ENCODE results near the gene ELOVL2. TPM values are rescaled to one million over a fixed set of nuclear protein-coding genes. Genes with fewer than 3 reads are reported as not detected.
"Not testable (repeated sequence)": the region's sequence is repeated elsewhere in the genome, so short reads cannot be mapped to it uniquely, and the experiment has no call there.

Gene ELOVL2
- total and polyA plus RNA-seq, 2 experiments from 2014 or later: 13.6 to 20.8 TPM

DNA sequence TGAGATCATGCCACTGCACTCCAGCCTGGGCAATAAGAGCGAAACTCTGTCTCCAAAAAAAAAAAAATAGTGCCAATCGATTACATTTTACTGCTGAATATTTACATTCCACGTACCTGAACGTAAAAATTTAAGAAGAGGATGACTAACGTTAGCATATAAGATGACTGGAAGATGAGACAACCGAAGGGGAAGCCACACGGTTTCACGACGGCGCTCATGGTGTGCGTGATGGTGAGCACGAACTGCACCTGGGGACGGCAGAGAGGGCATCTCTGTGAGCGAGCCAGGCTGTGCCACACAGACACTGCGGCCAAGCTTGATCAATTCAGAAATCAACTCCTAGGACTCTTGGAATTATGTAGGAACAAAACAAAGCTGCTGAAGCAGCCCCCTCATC lies 54.5 kb downstream of the ELOVL2 start:
- H4K20me1 ChIP-seq (ENCODE audit: insufficient read depth, poor library complexity, severe bottlenecking): no peaks in the 10 kb centered on the region
- no peak overlapping the region for H2AFZ ChIP-seq
- H3K9me3 ChIP-seq (ENCODE audit: low read depth): no peaks in the 10 kb centered on the region
- H3K27ac ChIP-seq: no peak overlapping the region
- 97% methylated on average over 15 of the region's 15 CpGs for WGBS (ENCODE audit: low lambda C conversion rate, missing lambda C conversion rate)
- TF ChIP-seq EZH2 (IDR thresholded peaks at IDR 0.05; ENCODE audit: borderline replicate concordance) (no peak), EZH2phosphoT487 (IDR thresholded peaks at IDR 0.05; ENCODE audit: low read depth, severe bottlenecking, unreplicated experiment) (no peak)
- TF ChIP-seq, protein P1, sequence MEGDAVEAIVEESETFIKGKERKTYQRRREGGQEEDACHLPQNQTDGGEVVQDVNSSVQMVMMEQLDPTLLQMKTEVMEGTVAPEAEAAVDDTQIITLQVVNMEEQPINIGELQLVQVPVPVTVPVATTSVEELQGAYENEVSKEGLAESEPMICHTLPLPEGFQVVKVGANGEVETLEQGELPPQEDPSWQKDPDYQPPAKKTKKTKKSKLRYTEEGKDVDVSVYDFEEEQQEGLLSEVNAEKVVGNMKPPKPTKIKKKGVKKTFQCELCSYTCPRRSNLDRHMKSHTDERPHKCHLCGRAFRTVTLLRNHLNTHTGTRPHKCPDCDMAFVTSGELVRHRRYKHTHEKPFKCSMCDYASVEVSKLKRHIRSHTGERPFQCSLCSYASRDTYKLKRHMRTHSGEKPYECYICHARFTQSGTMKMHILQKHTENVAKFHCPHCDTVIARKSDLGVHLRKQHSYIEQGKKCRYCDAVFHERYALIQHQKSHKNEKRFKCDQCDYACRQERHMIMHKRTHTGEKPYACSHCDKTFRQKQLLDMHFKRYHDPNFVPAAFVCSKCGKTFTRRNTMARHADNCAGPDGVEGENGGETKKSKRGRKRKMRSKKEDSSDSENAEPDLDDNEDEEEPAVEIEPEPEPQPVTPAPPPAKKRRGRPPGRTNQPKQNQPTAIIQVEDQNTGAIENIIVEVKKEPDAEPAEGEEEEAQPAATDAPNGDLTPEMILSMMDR (IDR thresholded peaks at IDR 0.05; ENCODE audit: poor library complexity): no peak
- H3K4me2 ChIP-seq: no peak overlapping the region
- H3K4me1 ChIP-seq (ENCODE audit: insufficient read depth): no peaks in the 10 kb centered on the region
- no peaks in the 10 kb centered on the region for H3K79me2 ChIP-seq
- H3K9me2 ChIP-seq (replicated peaks; ENCODE audit: insufficient read depth): no peaks in the 10 kb centered on the region
- DNase-seq (ENCODE audit: low spot score): no peak
- H3K4me3 ChIP-seq: no peak overlapping the region
- H3K27me3 ChIP-seq: no peaks in the 10 kb centered on the region
- no peaks in the 10 kb centered on the region for H3K36me3 ChIP-seq (replicated peaks; ENCODE audit: insufficient read depth, low read depth)

DNA sequence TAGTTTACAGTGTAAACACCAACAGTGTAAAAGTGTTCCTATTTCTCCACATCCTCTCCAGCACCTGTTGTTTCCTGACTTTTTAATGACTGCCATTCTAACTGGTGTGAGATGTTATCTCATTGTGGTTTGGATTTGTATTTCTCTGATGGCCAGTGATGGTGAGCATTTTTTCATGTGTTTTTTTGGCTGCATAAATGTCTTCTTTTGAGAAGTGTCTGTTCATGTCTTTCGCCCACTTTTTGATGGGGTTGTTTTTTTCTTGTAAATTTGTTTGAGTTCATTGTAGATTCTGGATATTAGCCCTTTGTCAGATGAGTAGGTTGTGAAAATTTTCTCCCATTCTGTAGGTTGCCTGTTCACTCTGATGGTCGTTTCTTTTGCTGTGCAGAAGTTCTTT lies 59.1 kb downstream of the ELOVL2 start:
- not testable (repeated sequence) for H3K27me3 ChIP-seq; H3K9me3 ChIP-seq (ENCODE audit: low read depth); H3K4me2 ChIP-seq; H3K27ac ChIP-seq; H4K20me1 ChIP-seq (ENCODE audit: insufficient read depth, poor library complexity, severe bottlenecking); H2AFZ ChIP-seq; H3K9me2 ChIP-seq (replicated peaks; ENCODE audit: insufficient read depth); H3K4me1 ChIP-seq (ENCODE audit: insufficient read depth); H3K4me3 ChIP-seq; DNase-seq (ENCODE audit: low spot score); H3K36me3 ChIP-seq (replicated peaks; ENCODE audit: insufficient read depth, low read depth); H3K79me2 ChIP-seq
- 70% methylated on average over 2 of the region's 2 CpGs for WGBS (ENCODE audit: low lambda C conversion rate, missing lambda C conversion rate)

DNA sequence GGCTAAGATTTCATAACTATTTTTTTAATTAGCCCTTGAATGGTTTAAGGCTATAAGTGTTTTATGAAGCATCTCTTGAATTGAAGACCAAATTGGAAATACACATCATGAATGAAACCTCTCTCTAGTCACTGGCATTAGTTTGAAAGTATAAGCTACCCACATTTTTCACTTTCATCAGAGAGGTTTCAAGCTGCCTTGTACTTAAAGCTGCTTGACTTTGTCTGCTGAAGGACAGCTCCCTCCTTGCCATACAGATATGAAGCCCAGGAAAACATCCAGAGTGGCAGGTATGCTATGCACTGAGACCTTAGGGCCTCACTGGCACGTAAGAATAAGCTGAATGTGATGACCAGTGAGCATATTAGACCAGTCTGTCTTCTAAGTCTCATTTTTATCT lies 62.7 kb downstream of the ELOVL2 start:
- Histone ChIP-seq H4K20me1 (ENCODE audit: insufficient read depth, poor library complexity, severe bottlenecking) (no peaks in the 10 kb centered on the region), H3K36me3 (replicated peaks; ENCODE audit: insufficient read depth, low read depth) (no peaks in the 10 kb centered on the region), H3K79me2 (no peaks in the 10 kb centered on the region), H3K9me3 (ENCODE audit: low read depth) (no peaks in the 10 kb centered on the region), H3K4me2 (no peak overlapping the region), H3K27ac (no peak overlapping the region), H3K4me3 (no peak overlapping the region), H3K9me2 (replicated peaks; ENCODE audit: insufficient read depth) (no peaks in the 10 kb centered on the region), H2AFZ (no peak overlapping the region), H3K4me1 (ENCODE audit: insufficient read depth) (no peaks in the 10 kb centered on the region), H3K27me3 (no peaks in the 10 kb centered on the region)
- DNase-seq (ENCODE audit: low spot score): no peak
- TF ChIP-seq, protein P1 (IDR thresholded peaks at IDR 0.05; ENCODE audit: poor library complexity): no peak
- TF ChIP-seq EZH2 (IDR thresholded peaks at IDR 0.05; ENCODE audit: borderline replicate concordance) (no peak), EZH2phosphoT487 (IDR thresholded peaks at IDR 0.05; ENCODE audit: low read depth, severe bottlenecking, unreplicated experiment) (no peak)
- WGBS (ENCODE audit: low lambda C conversion rate, missing lambda C conversion rate): 82% methylated on average over 1 of the region's 1 CpG

DNA sequence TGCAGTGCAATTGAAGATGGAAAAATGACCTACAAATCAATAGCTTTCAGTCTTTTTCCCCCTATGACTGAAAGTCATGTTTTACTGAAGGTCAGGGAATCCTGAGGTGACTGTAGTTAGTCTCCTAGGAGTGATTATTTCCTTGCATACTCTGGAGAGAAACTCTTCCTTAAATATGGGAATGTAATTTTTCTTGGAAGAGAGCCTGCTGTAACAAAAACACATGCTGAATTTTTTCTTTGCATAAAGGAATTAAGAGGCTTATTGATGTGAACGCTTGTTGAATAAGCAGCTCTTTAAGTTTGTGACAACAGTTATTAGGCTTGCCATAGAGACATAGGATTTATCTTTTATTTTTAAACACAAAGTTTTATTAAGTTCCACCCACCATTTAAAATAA lies 64.5 kb downstream of the ELOVL2 start:
- Histone ChIP-seq H3K4me2 (no peak overlapping the region), H4K20me1 (ENCODE audit: insufficient read depth, poor library complexity, severe bottlenecking) (no peaks in the 10 kb centered on the region), H3K4me3 (no peak overlapping the region), H3K4me1 (ENCODE audit: insufficient read depth) (no peaks in the 10 kb centered on the region), H3K79me2 (no peaks in the 10 kb centered on the region), H3K27me3 (no peaks in the 10 kb centered on the region), H3K36me3 (replicated peaks; ENCODE audit: insufficient read depth, low read depth) (no peaks in the 10 kb centered on the region), H2AFZ (no peak overlapping the region), H3K27ac (no peak overlapping the region), H3K9me2 (replicated peaks; ENCODE audit: insufficient read depth) (no peaks in the 10 kb centered on the region), H3K9me3 (ENCODE audit: low read depth) (no peaks in the 10 kb centered on the region)
- no peak for TF ChIP-seq EZH2 (IDR thresholded peaks at IDR 0.05; ENCODE audit: borderline replicate concordance)
- TF ChIP-seq EZH2phosphoT487 (IDR thresholded peaks at IDR 0.05; ENCODE audit: low read depth, severe bottlenecking, unreplicated experiment): no peak
- DNase-seq (ENCODE audit: low spot score): no peak
- WGBS (ENCODE audit: low lambda C conversion rate, missing lambda C conversion rate): 84% methylated on average over 1 of the region's 1 CpG

Measured in hepatocyte (in vitro differentiated cells).